ENCODE measurements around the gene FGD3. TPM values are rescaled to one million over a fixed set of nuclear protein-coding genes. Genes with fewer than 3 reads are reported as not detected.
"Not testable (repeated sequence)": the region's sequence is repeated elsewhere in the genome, so short reads cannot be mapped to it uniquely, and the experiment has no call there.

The FGD3 gene
- total RNA-seq: 59.8 TPM

GRCh38 chr9:92947268-92948037 lies at the start of gene FGD3:
TSS of gene FGD3 (plus strand) at chr9:92947523. CDS start at chr9:92976257, 28,734 bp downstream.
- DNase-seq (ENCODE audit: low read depth in 2 of 3, low spot score in 2 of 3): peak in 1 of 3 donors; percentile 42

GRCh38 chr9:92905137-92905536 lies 42.2 kb upstream of the FGD3 start:
- not testable (repeated sequence) for DNase-seq (ENCODE audit: low read depth in 2 of 3, low spot score in 2 of 3)

GRCh38 chr9:92911511-92912475 lies 35.5 kb upstream of the FGD3 start:
- DNase-seq (ENCODE audit: low read depth in 2 of 3, low spot score in 2 of 3): no peak

- DNase-seq (ENCODE audit: low read depth in 2 of 3, low spot score in 2 of 3): peak in 1 of 3 donors; percentile 11
Observed at GRCh38 chr9:92917176-92917800, 30.0 kb upstream of the FGD3 start.

- DNase-seq (ENCODE audit: low read depth in 2 of 3, low spot score in 2 of 3): no peak
Observed at GRCh38 chr9:92920437-92920836, 26.9 kb upstream of the FGD3 start.

GRCh38 chr9:92931606-92932005 lies 15.7 kb upstream of the FGD3 start:
- no peak for DNase-seq (ENCODE audit: low read depth in 2 of 3, low spot score in 2 of 3)

- no peak for DNase-seq (ENCODE audit: low read depth in 2 of 3, low spot score in 2 of 3)
Observed at GRCh38 chr9:92934321-92934720, 13.0 kb upstream of the FGD3 start.

- no peak for DNase-seq (ENCODE audit: low read depth in 2 of 3, low spot score in 2 of 3)
Observed at GRCh38 chr9:92938025-92938424, 9.3 kb upstream of the FGD3 start.

- DNase-seq (ENCODE audit: low read depth in 2 of 3, low spot score in 2 of 3): no peak
Observed at GRCh38 chr9:92941861-92942260, 5.5 kb upstream of the FGD3 start.

- no peak for DNase-seq (ENCODE audit: low read depth in 2 of 3, low spot score in 2 of 3)
Observed at GRCh38 chr9:92942688-92943616, 4.4 kb upstream of the FGD3 start.

- DNase-seq (ENCODE audit: low read depth in 2 of 3, low spot score in 2 of 3): no peak
Observed at GRCh38 chr9:92944921-92945320, 2.4 kb upstream of the FGD3 start.

- no peak for DNase-seq (ENCODE audit: low read depth in 2 of 3, low spot score in 2 of 3)
Observed at GRCh38 chr9:92945796-92946195, 1.5 kb upstream of the FGD3 start.

- no peak for DNase-seq (ENCODE audit: low read depth in 2 of 3, low spot score in 2 of 3)
Observed at GRCh38 chr9:92948038-92948534, 763 bp downstream of the FGD3 start.

- no peak for DNase-seq (ENCODE audit: low read depth in 2 of 3, low spot score in 2 of 3)
Observed at GRCh38 chr9:92948632-92949031, 1.3 kb downstream of the FGD3 start.

GRCh38 chr9:92949266-92949982 lies 2.1 kb downstream of the FGD3 start:
- DNase-seq (ENCODE audit: low read depth in 2 of 3, low spot score in 2 of 3): no peak

GRCh38 chr9:92950359-92950955 lies 3.1 kb downstream of the FGD3 start:
- DNase-seq (ENCODE audit: low read depth in 2 of 3, low spot score in 2 of 3): no peak

GRCh38 chr9:92952906-92953610 lies 5.7 kb downstream of the FGD3 start:
- DNase-seq (ENCODE audit: low read depth in 2 of 3, low spot score in 2 of 3): no peak

Data from hematopoietic multipotent progenitor cell (in vitro differentiated cells).